HG03066 (cell line): Measurements from ENCODE around the gene HIPK2.

Source experiments
- ATAC-seq: cut with Tn5 transposase; IDR thresholded peaks from one replicate; pipeline ENCODE4 v1.9.1; 2021; ENCODE audit warnings: low read depth; ENCODE audit not compliant: unreplicated experiment

The HIPK2 gene

GRCh38 chr7:139658296-139658695 lies 119.5 kb downstream of the HIPK2 start:
- no peak for ATAC-seq

GRCh38 chr7:139657725-139658124 lies 120.1 kb downstream of the HIPK2 start:
- no peak for ATAC-seq

DNA sequence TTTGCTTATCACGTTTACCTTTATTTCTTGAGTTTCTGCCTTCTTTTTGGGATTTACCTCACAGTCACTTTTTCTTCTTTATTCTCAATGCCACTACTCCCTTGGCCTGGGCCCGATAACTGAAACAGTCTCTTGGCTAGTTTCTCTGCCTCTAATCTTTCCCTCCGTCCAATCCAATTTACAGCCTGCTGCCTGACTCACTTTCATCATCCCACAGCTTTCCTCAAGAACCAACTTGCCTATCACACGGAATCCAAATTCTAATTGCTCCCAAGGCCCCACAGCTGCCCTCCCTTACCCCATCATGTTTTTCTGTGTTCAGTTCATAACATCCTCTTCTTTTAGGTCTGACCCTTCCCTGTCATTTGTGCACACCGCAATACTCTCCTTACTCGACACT lies 121.4 kb downstream of the HIPK2 start:
- no peak for ATAC-seq

DNA sequence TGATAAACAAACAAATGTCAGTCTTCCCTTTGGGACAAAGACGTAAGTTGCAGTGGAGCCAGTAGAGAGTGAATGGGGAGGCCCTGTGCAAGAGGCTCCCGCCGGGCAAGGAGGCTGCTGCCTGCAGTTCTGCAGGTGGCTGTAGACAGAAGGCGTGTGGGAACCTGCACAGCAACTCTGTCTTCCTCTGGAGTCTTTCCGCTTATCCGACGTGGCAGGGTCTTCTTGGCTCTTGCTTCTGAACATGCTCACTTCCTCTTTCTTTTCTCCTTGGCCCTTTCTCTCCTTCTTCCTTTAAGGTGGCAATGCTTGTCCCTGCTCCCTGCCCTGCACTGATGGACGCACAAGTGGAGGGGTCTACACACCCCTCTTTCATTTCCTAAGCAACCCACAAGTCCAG lies 122.5 kb downstream of the HIPK2 start:
- no peak for ATAC-seq

GRCh38 chr7:139654276-139655181 lies 123.3 kb downstream of the HIPK2 start:
- no peak for ATAC-seq

GRCh38 chr7:139651914-139652313 lies 125.9 kb downstream of the HIPK2 start:
- ATAC-seq = no peak

- ATAC-seq = no peak
Measured at GRCh38 chr7:139651308-139651707, 126.5 kb downstream of the HIPK2 start.

- ATAC-seq = no peak
Measured at GRCh38 chr7:139650429-139651100, 127.2 kb downstream of the HIPK2 start.

- ATAC-seq = peak; percentile 93
Measured at GRCh38 chr7:139648941-139649425, 128.8 kb downstream of the HIPK2 start.

GRCh38 chr7:139648391-139648861 lies 129.4 kb downstream of the HIPK2 start:
- peak; percentile 11 for ATAC-seq

- no peak for ATAC-seq
Measured at GRCh38 chr7:139647814-139648390, 129.9 kb downstream of the HIPK2 start.

DNA sequence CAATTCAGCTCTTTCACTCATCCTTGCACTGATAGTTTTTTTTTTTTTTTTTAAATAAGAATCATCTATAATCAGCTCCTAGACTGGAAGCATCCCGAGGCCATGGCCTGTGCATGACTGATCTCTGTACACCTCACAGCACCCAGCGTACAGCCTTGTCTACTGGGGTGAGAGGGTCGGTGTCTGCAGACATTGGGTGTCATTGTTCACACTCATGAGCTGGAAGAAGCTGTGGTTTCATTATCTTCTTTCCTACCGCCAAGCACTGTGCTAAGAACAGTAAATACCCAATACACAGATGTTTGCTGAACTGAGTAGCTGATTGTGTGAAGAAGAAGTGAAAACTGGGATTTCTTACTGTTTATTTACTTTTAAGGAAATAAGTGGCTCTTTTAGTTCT lies 130.7 kb downstream of the HIPK2 start:
- no peak for ATAC-seq

- ATAC-seq = no peak
Measured at GRCh38 chr7:139646566-139646965, 131.2 kb downstream of the HIPK2 start.

GRCh38 chr7:139645572-139646523 lies 131.9 kb downstream of the HIPK2 start:
- no peak for ATAC-seq

- ATAC-seq = no peak
Measured at GRCh38 chr7:139643951-139644585, 133.7 kb downstream of the HIPK2 start.

- ATAC-seq = no peak
Measured at GRCh38 chr7:139642283-139642682, 135.5 kb downstream of the HIPK2 start.

- no peak for ATAC-seq
Measured at GRCh38 chr7:139641337-139641992, 136.3 kb downstream of the HIPK2 start.

DNA sequence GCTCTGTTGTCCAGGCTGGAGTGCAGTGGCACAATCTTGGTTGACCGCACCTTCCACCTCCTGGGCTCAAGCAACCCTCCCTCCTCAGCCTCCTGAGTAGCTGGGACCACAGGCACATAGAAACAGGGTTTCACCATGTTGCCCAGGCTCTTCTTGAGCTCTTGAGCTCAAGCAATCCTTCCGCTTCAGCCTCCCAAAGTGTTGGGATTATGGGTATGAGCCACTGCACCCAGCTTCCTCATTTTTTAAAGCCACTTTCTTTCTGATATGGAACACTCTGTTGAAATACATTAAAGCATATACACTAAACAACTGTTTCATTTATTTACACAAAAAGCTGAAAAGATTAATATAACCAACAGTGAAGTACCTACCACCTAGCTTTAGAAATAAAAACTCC lies 137.1 kb downstream of the HIPK2 start:
- no peak for ATAC-seq

DNA sequence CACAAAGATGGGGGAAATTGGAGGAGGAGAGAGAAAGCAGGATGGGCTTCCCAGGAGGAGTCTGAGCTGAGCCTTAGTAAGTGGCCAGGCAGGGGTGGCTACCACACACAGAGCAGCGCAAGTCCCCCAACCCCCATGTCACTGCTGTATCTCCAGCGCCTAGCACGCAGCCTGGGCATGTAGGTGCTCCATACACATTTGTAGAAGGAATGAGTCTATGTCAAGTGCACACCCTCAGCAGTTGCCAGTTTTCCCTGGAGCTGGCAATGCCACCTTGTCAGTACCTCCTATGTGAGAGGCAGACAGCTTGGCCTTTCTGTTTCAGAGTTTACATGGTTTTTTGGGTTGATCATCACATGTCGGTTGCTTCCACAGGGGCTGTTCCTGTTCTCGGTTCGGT lies 138.2 kb downstream of the HIPK2 start:
- no peak for ATAC-seq
